GM21529 (cell line): Measurements from ENCODE around the gene KCMF1.

ENCODE experiments used
- ATAC-seq: cut with Tn5 transposase; IDR thresholded peaks from one replicate; pipeline ENCODE4 v1.9.1; 2021; ENCODE audit not compliant: unreplicated experiment

The KCMF1 gene

GRCh38 chr2:85019121-85019520, 48.2 kb downstream of the KCMF1 start:
- no peak for ATAC-seq

GRCh38 chr2:85022232-85022631, 51.3 kb downstream of the KCMF1 start:
- ATAC-seq = no peak

DNA sequence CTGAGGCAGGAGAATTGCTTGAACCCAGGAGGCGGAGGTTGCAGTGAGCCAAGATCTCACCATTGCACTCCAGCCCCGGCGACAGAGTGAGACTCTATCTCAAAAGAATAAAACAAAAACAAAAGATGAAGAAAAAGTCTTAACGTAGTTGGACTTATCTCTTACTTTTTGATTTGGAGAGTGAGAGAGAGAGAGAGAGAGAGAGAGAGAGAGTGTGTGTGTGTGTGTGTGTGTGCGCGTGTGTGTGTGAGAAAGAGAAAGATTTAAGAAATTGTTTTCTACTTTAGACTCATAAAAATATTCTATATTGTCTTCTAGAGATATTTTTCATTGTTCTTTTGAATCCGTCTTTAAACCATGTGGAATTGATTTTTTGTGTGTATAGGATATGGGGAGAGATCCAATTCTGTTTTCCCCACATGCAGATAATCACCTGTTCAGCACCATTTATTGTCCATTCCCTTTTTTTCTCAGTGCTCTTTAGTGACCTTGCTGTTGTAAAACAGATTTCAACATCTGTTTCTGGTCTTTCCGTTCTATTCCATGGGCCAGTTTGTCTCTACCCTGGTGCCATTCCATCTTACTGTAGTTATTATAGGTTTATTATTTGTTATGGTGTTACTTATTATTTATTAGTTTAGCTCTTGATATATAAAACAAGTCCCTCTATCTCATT, 53.5 kb downstream of the KCMF1 start:
- ATAC-seq = no peak

DNA sequence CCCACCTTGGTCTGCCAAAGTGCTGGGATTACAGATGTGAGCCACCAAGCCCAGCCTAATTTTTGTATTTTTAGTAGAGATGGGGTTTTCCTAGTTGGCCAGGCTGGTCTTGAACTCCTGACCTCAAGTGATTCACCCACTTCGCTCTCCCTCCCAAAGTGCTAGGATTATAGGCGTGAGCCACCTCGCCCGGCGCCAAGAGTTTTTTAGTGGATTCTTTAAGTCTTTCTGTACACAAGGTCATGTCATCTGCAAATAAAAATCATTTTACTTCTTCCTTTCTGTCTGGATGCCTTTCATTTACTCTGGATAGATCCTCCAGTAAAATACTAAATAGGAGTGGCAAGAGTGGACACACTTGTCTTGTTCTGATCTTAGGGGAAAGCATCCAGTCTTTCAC, 61.7 kb downstream of the KCMF1 start:
- ATAC-seq = no peak

GRCh38 chr2:85033388-85033787, 62.4 kb downstream of the KCMF1 start:
- ATAC-seq = no peak

GRCh38 chr2:85034158-85034557, 63.2 kb downstream of the KCMF1 start:
- no peak for ATAC-seq

DNA sequence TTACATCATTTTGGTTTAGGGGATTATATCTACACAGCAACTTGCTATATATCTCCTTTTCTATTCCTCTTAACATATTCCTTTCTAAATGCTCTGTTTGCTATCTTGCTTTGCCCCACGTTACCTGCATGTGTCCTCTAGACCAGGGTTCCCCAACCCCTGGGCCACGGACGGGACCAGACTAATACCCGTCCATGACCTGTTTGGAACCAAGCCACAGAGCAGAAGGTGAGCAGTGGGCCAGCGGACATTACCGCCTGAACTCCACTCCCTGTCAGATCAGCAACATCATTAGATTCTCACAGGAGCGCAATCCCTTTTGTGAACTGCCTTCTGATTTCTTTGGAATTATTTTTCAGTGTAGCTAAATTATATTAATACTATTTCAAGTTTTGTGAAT, 66.7 kb downstream of the KCMF1 start:
- ATAC-seq = no peak

DNA sequence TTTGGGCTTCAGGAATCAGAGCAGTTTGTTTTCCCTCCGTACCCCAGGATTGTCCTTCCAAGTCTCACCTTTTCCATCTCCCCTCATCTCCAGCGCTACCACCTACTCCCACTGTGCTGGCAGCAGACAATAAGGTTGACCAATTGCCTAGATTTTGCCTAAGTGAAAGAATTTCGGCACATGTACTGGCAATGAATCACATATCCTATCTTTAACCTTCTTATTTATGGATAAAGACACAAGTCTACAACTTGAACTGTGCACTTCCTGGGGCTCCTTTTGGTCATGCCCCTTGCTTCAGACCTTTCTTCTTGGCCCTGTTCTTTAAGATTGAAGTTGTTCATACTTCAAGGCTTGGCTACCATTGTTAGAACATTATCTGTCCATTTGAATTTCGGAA, 71.4 kb downstream of the KCMF1 start:
- no peak for ATAC-seq

DNA sequence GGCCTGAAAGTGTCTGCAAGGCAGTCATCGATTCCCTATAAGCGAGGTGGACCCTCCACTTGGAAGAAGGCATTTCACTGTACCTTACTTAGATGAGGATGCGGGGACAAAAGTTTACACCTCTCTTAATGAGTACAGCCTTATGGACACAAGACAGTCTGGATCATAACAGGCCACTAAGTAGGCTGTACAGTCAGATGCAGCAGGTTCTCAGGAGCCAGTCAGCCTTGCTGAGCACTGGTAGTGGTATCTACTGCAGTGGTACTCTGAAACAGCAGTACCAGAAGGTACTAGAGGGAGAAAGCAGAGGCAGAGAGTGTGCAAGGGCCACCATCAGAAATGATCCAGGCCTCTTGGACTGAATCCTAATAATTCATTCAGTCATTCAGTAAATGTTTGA, 77.6 kb downstream of the KCMF1 start:
- no peak for ATAC-seq

- ATAC-seq = no peak
Measured at GRCh38 chr2:85049236-85049635, 78.3 kb downstream of the KCMF1 start.

DNA sequence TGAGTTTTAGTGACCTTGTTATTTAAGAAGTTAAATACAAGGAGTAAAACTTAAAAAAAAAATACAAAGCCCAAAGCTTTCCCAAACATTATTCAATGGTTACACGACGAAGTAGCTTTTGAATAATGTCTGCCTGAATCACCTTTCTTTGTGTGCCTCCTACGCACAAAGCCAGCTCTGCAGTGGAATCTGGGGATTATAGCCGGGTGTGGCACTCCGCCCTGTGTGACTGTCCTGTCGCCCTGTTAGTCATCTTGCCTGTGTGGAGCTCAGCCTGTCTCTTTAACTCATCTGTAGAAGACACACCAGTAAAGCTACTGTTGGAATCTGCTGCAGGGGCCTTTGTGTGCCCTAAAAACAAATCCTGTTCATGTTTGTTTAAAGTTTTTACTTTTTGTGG, 82.8 kb downstream of the KCMF1 start:
- ATAC-seq = no peak

- no peak for ATAC-seq
Measured at GRCh38 chr2:85057226-85057962, 86.4 kb downstream of the KCMF1 start.

- ATAC-seq = no peak
Measured at GRCh38 chr2:85061896-85062295, 90.9 kb downstream of the KCMF1 start.

DNA sequence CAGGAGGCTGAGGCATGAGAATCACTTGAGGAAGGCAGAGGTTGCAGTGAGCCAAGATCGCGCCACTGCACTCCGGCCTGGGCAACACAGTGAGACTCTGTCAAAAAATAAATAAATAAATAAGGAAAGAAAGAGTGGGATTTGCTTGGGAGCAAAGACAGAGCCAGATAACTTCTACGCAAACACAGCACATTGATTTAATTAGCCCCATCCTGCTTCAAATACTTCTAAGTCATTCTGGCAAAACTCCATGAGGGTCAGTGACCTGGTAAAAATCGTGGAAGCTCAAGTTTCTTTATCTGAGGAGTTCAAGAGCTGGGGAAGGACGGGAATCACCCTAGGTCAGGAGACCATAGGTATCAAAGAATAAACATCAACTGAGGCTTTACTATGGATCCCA, 91.6 kb downstream of the KCMF1 start:
- ATAC-seq = no peak

GRCh38 chr2:85063981-85064599, 93.1 kb downstream of the KCMF1 start:
- ATAC-seq = no peak

DNA sequence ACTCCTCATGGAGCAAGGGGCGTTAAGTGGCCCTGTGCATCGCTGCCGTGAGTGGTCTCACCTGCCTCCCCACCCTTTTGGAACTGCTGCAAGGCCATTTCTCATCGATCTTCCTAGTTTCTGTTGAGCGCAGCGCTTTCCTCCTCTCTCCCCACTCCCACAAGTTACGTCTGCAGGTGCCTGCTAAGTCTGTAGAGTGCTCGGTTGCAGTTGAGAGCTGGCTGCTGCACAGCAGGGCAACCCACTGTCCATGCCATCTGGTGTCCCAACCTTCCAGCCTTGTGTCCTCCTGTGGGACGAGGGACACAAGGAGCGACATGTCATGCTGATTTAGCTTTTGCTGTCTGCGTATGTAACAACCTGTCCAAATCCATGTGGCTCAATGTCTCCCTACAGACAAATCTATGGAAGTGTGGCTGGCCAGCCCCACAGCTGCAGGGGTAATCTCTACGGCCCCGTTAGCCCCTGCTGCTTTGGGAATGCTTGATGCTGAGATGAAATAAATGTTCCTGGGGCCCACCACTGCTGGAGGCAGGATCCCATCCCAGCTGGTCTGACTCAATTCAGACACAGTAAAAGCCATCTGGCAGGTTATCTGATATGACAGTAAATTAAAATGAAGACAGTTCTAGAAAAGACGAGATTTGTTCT, 94.1 kb downstream of the KCMF1 start:
- ATAC-seq = no peak

- no peak for ATAC-seq
Measured at GRCh38 chr2:85066006-85066740, 95.2 kb downstream of the KCMF1 start.

- no peak for ATAC-seq
Measured at GRCh38 chr2:85066874-85067351, 96.0 kb downstream of the KCMF1 start.

DNA sequence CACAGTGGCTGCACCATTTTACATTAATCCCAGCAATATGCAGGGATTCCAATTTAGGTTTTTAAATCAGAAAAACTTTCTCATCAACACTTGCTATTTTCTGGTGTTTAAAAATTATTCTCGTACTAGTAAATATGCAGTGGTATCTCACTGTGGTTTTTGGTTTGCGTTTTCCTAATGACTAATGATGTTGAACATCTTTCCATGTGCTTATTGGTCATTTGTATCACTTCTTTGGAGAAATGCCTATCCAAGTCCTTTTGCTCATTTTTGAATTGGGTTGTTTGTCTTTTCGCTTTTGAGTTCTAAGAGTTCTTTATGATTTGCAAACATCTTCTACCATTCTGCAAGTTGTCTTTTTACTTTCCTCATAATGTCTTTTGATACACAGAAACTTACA, 100.1 kb downstream of the KCMF1 start:
- ATAC-seq = no peak

DNA sequence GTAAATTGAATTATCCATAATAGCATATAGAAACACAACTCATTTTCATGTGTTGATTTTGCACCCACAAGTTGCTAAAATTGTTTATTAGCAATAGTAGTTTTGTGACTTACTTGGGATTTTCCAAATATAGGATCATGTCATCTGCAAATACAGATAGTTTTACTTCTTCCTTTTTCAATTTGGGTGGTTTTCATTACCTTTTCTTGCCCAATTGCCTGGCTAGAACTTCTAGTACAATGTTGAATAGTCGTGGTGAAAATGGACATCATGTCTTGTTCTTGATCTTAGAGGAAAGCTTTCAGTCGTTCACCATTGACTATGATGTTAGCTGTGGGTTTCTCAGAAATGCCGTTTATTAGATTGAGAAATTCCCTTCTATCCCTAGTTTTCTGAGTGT, 102.1 kb downstream of the KCMF1 start:
- no peak for ATAC-seq
